Activated CD4-positive, CD25-positive, alpha-beta regulatory T cell treated with anti-CD3 and anti-CD28 coated beads, Interleukin-2, amount 50 U/mL, for 24 hours (primary cell): Measurements from ENCODE around the gene ITIH1.

Experiments
- ATAC-seq, 2 donors: fragments of 150-1000 bp; cut with Tn5 transposase; one replicate each; pipeline ENCODE4 v1.10.0; 2021; ENCODE audit warnings: mild to moderate bottlenecking in 1 of 2, moderate library complexity in 1 of 2

The ITIH1 gene

DNA sequence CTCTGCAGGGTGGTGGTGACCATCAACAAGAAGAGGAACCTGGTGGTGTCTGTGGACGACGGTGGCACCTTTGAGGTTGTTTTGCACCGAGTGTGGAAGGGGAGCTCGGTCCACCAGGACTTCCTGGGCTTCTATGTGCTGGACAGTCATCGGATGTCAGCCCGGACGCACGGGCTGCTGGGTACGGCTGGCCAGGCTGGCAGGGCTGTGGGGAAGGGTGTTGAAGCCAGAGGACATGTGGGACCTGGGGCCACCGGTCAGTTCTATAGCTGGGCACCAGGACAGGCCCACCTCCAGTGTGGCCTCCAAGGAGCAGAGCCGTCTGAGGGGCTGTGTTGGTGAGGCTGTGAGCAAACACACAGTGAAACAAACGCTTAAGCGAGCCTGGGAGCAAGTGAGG is 13.3 kb downstream of the ITIH1 start:
- no peak for ATAC-seq

DNA sequence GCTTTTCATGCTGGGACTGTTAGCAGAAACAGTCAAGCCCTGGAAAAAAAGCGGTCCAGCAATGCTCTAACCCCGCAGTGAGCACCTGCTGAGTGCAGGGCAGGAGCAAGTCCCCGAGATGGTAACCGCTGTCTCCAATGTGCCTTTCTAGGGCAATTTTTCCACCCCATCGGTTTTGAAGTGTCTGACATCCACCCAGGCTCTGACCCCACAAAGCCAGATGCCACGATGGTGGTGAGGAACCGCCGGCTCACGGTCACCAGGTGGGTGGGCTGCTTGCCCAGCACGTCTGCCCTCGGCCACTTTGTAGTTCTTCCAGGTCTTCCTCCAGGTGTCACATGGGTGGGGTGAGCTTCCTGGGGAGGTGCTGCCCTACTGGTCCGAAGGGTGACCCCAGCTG is 14.0 kb downstream of the ITIH1 start:
- no peak for ATAC-seq

DNA sequence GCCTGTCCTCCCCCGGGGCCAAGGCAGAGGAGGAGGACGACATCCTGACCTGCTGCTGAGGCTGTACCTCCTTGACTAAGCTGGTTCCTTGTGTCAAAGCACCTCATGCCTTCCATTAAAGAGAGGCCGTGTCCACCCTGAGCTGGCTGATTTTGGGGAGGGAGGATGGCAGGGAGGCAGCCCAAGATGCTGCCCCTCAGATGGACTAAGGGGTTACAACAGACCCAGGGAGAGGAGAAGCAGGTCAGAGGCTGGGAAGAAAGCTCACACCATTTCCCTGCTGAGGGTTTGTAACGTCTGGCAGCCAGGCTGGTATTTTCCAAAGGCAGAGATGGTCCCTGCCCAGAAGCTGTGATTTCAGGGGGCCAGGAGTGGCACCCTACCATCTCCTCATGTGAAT is 14.5 kb downstream of the ITIH1 start:
- no peak for ATAC-seq

DNA sequence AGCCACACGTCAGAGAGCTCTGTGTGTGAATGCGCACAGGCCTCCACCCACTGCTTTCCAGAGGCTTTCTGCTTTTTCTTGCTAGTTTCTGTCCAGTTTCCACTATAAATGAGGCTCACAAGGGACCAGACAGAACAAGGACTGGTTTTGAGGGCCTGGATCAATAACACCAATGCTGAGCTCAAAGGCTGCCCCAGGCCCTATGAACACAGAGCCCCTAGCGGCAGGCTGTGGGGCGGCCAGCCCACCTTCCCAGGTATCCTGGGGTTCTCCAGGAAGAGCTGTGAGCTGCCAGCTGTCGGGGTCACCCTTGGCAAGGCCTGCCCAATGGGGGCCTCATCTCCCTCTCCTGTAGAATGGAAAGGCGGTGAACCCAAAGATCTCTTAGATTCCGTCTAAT is 15.0 kb downstream of the ITIH1 start:
- no peak for ATAC-seq

DNA sequence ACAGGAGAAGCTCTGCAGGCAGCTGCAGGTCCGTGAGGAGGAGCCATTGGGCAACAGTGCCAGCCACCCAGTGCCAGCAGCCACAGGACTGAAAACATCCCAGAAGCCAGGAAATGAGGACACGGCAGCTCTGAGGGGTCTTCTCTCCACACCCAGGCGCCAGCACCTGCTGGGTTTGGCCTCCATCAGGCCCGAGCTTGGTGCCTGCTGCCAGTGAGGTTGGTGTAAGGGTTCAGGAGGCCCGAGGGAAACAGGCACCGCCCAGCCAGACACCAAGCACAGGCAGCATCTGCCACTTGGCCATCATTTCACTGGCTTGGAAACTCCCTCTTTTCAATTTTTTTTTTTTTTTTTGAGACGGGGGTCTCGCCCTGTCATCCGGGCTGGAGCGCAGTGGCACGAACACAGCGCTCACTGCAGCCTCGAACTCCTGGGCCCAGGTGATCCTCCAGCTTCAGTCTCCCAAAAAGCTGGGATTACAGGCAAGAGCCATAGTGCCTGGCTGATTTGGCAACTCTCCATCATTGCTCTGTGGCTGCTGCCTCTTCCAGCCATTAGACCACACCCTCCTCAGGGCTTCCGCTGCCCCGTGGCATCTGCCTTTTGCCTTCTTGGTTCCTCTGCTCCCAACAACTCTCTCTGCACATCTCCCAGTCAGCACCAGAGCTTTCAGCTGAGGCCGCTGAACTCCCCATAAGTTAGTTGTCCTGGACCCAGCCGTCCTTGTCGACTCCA is 15.7 kb downstream of the ITIH1 start:
- ATAC-seq: no peak

DNA sequence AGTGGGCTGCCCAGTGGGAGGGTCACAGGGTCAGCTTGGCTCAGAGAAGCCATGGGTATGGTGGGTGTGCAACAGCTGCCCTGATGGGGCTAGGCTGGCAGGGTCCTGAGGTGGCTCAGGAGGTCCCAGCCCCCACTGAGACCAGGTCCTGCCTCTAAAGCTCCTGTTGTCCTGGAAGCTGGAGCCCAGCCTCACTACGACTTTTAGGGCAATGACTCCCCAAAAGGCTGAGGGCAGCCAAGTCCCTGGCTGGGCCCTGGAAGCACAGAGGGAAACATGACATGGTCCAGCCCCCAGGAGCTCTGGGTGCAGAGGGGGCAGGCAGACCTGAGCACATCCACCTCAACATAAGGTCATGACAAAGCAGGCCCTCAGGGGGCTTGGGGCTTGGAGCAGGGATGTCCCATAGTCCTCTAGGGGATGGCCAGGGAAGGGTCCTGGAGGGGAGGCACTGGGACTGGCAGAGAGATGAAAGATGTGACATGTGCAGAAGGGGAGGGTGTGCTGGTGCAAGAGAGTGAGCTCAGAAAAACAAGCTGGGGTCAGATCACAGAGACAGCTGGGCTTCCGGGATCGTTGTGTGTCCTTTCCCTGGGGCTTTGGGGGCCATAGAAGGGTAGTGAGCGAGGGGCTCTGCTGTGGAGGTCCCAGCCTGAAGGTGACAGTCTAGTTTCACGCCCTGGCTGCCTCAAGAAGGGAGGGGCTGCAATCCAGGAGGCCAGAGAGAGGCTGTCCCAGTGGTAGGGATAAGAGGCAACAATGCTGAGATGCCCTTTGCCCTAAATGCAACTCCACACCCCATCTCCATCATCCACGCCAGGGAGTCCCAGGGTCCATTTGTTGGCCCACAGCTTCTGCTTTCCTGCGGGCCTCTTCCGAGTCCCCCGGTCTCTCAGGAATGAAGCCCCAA is 16.6 kb downstream of the ITIH1 start:
- no peak for ATAC-seq

DNA sequence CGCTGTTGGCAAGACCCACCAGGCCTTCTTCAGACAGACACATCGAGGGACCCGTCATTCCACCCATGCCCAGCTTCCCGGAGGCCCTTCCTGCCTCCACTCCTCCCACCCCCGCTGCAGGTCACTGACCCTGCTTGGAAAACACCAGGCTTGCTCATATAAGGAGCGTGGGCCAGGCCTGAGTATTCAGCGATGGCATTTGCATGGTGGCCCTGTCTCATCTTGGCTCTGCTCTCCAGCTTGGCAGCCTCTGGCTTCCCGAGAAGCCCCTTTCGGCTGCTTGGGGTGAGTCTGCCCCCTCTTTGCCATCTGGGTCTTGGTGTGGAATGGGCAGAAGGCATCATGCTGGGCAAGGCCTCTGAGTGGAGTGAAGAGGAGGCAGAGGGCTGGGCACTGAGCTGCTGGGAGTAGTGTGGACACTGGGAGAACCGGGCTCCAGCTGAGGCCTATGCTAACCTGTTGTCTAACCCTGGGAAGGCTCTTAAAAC is 17.3 kb downstream of the ITIH1 start, which contains the start of gene ITIH3:
Gene ITIH3, plus strand, starts transcription at position 185 of the 488 bp plus-strand sequence. Its CDS starts 8 bp downstream, at position 193.
- ATAC-seq: no peak

DNA sequence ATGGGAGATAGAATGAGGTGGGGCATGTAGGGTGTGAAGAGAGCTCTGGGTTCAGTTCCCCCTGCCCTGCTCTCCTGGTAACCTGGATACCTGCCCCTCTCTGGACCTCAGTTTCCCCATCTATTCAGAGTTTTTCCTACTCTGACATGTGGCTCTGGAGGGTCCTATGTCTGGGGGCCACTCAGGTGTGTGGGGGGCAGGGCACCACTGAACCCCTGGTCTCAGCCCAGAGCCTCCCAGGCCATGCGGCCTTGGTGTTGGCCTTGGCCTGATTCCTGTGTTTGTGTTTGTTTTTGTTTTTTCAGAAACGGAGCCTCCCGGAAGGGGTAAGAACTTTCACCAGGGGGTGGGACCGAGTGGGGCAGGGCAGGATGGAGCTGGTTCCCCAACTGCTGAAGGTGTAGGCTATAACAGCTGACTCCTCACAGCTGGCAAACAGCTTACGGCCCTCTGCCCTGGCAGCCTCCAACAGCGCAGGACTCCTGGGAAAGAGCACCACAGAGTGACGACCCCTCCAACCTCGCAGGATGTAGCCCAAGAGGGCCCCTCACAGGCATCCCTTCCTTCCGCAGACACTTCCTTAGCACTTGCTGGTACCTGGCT is 18.0 kb downstream of the ITIH1 start:
- ATAC-seq: no peak

DNA sequence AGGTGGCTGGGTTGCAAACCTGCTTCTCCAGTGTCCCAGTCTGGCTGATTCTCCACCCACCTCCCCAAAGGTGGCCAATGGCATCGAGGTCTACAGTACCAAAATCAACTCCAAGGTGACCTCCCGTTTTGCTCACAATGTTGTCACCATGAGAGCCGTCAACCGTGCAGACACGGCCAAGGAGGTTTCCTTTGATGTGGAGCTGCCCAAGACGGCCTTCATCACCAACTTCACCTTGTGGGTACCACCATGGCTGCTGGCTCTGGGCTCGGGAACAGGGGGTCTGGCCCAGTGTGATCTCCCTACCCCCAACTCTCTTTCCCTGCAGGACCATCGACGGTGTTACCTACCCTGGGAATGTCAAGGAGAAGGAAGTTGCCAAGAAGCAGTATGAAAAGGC is 19.0 kb downstream of the ITIH1 start:
- ATAC-seq: no peak

DNA sequence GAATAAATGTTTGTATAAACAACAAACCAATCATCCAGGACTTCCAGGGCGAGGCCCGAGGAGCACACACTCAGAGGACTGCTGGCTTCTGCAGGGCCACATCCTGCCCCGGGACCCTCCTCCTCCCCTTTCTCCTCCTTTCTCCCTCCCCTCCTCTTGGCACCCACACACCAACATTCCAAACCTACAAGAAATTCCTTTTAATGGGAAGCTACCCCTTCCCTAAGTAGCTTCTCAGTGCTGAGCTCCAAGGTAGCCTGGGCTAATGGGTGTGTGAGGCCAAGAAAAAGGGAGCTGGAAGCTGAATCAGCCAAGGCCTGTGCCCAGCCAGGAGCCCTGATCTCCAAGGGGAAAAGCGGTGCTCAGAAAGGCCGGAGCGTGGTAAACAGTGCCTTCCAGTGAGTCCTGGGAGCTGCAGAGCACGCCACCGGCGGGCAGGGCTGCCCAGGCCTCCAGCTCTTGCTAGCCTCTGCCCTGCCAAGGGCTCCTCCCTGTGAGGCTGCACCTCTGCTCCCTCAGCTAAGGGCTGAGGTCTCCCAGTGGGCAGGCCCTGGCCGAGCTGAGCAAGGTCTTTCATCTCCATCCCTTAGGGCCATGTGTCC is 21.1 kb downstream of the ITIH1 start:
- no peak for ATAC-seq

DNA sequence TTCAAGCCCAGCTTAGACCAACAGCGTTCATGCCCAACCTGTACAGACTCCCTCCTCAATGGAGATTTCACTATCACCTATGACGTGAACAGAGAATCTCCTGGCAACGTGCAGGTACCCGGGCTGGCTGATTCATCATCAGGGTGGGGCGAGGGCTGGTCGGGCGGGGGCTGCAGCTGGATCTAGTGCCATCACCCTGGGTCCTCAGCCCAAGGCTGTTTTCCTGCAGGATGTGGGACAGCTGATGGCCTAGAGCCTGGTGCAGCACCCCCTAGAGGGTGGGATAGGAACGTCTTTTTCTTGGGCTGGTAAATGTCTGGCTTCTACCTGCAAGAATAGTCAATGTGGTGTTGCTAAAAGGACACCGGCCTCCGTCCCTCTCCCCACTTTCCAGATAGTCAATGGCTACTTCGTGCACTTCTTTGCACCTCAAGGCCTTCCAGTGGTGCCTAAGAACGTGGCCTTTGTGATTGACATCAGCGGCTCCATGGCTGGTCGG is 21.6 kb downstream of the ITIH1 start:
- peak in 1 of 2 donors; percentile 34 for ATAC-seq

DNA sequence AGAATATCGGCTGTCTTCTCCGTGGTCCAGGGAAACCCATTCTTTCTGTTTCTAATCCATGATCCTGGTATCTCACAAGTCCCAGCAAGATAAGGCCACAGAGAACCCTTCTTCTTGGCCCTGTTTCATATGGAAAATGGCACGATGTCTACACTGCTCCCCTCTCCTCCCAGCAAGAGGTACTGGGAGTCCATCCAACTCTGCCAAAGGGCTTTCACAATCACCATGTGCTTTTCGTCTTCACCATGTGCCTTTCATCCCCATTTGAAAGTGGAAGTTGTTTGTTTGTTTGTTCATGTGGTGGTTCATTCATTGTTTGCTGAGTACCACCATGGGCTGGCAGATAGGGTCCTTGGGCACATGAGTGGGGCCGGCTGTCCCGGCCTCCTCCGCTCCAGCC is 22.7 kb downstream of the ITIH1 start:
- no peak for ATAC-seq

DNA sequence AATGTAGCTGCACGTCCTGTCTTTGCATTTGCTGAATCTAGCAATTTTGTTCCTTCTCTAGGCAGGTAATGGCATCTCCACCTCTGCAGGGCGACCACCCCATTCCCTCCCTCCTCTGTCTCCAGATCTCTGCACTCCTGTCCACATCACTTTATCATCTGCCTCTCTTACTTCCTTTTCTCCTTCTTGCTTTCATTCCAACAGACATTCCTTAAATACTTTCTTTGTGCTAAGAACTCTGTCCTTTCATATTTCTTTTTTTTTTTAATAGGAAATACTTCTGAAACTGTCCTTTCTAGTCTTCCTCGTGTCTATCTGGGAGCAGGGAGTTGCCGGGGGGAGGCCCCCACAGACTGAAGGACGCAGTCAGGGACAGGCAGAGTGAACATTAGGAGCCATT is 24.4 kb downstream of the ITIH1 start:
- ATAC-seq: no peak

DNA sequence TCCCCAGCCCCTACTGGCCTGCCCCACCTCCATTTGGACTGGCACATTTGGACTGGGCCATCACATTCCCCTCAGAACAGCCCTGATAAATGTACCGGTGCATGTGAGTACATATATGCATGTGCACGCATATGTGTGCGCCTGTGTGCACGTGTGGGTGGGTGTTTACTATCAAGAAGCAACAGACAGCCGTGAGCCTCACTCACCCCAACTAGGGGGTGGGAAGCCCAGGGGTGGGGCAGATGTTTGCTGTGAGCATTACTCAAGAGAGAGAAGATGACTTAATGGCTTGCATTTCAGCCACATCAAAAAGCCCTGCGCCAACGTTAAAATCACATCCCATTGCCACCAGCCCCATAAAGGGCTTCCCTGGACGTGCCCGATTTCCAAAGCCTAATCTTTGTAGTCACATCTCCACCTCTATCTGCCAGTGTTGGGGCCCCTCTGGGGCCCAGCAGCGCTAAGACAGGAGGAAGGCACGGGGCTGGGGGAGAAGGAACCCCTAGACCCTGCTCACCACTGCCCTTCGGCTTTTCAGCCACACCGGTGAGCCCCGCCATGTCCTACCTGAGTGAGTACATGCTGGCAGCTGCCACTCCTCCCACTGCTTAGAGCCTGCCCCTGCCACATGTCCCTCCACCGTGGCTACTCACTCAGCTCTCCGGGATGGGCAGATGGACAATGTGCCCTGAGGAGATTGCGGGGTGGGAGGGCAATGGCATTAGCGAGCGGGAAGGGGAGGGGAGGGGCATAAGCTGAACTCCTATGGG is 28.1 kb downstream of the ITIH1 start:
- no peak for ATAC-seq

DNA sequence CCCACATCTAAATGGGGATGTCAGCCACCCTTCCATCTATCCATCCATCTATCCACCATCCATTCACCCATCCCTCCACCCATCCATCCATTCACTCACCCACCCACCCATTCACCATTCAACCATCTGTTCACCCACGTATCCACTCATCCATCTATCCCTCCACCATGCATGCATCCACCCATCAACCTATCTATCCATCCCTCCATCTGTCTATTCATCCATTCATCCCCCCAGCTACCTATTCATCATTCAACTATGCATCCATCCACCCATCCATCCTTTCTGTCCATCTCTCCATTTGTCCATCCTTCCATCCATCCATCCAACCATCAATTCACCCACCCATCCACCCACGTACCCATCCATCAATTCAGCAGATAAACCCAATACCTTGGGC is 31.8 kb downstream of the ITIH1 start:
- no peak for ATAC-seq

DNA sequence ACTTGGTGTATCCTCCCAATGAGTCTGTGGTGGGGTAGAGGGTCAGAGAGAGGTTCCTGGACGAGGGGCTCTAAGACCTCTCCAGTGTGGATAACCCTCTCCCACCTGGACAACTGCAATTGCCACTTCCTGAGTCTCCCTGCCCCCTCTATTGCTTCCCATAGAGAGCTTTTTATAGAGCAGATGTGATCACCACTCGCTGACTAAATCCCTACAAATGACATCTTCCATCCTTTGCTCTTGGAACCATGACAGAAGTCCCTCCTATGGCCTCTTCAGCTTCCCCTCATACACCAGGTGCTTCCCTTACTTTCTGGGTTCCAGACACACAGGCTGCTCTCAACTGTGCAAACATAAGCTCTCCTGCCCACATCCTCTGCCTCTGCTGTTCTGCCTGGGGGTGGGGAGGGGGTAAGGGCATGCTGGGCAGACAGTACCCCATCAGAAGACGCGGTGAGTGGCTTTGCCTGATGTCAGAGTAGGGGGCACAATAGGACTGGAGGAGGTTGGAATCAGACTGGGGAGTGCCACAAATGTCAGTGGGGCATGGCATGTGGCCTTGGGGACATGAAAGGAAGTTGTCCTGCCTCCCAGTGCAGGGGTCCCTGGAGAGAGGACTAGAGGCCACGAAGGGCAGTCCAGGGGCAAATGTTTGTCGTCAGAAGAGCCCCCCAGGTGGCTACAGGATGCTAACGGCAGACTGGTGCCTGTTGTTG is 32.4 kb downstream of the ITIH1 start:
- no peak for ATAC-seq

DNA sequence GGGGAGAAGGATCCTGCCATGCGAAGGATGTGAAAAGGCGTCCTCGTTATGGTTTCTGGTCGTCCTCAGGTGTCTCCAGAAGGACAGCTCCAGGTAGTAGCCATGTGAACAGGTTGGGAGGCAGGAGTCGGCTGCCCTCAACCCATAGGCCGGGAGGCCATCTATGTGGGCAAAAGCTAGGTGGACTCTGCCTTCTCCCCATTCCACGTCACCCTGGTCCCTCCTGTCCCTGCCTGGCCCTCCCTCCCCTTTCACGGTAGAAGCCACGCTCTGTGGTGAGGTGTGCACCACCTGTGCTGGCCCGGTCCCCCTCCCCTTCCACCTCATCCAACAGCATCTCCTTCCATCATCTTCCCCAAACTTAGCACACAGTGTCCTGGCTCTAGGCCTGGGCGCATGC is 33.5 kb downstream of the ITIH1 start:
- ATAC-seq: no peak

DNA sequence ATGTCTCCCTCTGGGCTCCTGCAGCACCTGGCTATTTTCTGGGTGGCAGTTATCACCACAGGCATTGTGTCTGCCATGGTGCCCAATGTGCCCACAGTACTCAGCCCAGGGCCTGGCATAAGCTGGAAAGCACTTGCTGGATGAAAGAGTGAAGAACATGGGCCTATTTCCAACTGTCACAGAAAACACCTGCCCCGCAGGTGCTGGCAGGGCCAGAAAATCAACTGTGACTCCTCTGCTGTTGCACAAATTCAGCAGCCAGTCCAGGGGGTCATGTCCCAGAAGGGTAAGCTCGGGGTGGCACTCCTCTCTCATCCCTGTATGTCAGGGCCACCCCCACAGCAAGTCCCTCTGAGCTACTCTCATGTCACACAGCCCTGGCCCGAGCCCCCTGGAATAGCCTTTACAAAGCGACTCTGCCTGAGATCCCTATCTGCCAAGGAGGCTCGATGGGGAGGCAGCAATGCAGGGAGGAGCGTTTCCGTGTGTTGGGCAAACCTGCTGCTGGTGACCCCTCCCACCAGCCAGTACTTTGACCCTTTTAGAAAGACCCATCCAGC is 34.1 kb downstream of the ITIH1 start:
- ATAC-seq: no peak

DNA sequence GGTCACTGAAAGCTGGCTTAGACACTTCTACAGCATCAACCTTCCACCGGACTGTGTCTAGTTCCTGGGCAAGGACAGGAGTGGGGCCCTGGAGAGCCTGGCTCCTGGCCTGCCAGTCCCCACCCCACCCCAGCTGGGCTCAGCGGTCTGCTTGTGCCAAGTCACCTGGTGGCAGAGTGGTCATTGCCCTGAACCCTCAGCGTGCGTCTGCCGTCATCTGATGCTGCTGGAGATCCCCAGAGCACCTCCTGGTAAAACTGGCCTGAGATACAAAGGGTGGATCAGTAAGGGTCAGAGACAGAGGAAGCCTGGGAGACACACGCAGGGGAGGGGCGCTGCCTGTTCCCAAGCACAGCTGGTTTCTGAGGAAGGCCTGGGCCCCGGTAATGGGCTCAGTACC is 36.4 kb downstream of the ITIH1 start:
- ATAC-seq: no peak

DNA sequence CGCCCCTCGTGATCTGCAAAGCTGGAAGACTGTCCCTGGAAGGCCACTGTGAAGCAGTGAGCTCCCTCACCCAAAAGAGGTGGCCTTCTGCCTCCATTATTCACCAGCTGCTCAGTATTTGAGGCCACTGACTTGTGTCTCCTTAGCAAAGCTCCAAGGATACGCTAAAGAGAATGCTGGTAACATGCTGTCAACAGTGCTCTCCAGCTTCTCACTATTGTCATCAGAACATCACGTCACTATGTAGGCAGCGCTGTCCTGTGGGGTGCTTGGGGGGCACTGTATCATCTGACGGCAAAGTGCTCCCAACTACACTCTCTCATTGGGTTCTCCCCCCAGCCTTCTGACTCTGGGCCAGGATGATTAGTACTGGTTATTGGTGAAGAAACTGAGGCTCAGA is 38.8 kb downstream of the ITIH1 start:
- ATAC-seq: no peak

DNA sequence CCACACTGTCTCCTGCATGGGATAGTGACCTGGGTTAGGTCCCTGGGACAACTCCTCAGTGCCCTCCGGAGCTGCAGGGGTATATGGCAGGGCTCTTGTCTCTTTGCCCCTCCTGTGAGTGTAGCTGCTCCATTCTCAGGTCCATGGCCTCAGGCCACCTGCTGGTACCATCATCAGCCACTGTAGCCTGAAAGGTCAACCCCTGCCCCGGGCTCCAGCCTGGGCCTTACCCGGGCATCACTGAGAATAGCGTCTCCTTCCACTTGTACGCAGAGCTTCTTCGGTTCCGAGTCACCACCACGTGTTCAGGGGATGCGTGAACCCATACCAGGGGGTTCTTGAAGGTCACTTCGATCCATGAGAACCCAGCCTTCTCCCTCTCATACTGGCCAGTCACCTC is 39.3 kb downstream of the ITIH1 start:
- ATAC-seq: no peak
